A549 (cell line): ENCODE data around the gene CDYL.

ENCODE experiments used
- EP300 ChIP-seq, 2 experiments: fragments of >200 bp; sonication (Bioruptor Twin); formaldehyde crosslinking; IDR thresholded peaks; 2 replicates in 1 of 2; 3 replicates in 1 of 2; pipeline ENCODE4 v1.6.1; 2016 to 2017
- MYC ChIP-seq: IDR thresholded peaks from 2 replicates; pipeline ENCODE4 v1.6.1; 2012; ENCODE audit warnings: mild to moderate bottlenecking, inconsistent platforms, low read length, improper control_type of control experiment, borderline replicate concordance

DNA sequence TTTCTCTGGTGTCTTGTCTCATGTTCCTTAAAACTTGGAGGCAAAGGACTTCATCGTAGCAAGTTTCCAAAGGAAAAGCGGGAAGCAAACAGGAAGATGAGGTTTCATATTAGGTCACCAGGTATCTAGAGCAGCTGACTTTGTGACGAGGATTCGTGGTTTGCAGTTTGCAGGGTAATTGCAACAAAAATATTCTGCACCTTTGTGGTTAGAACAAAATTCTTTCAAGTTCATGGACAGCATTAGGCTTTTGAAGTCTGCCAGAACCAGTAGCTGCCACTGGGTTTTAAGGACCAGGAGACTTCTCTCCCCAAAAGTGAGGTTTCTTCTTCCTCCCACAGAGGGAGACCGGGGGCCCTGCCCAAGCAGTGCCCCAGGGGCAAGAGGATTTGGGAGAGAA is 164.2 kb downstream of the CDYL start:
- no peak for TF ChIP-seq MYC
- TF ChIP-seq EP300 (IDR thresholded peaks at IDR 0.05), result no peak
